Right lung (tissue), 5 donors: ENCODE results near the gene CDAN1. TPM values are rescaled to one million over a fixed set of nuclear protein-coding genes. Genes with fewer than 3 reads are reported as not detected.

ENCODE experiments used
- polyA plus RNA-seq, 5 donors: library from polyadenylated mRNA; unstranded; fragments of 120-200 nt; gene quantifications; one replicate each; pipeline versions ENCODE4 v1.2.1 to v1.2.3, GENCODE V29; 2013; ENCODE audit warnings: inconsistent platforms in 1 of 5, low replicate concordance in 1 of 5; ENCODE audit not compliant: insufficient read length in 5 of 5, insufficient read depth in 1 of 5

CDAN1 gene
- polyA plus RNA-seq, 5 donors = 20.0 to 30.5 (median 25.4) TPM

Other genes with a start within 250 kb of the CDAN1 start
- 10 to 100 TPM; 37.3 to 53.1 (median 46.1) TPM for gene ZNF106, start 246.0 kb downstream of the CDAN1 start, polyA plus RNA-seq
- 10 to 100 TPM; 67.8 to 99.1 (median 91.9) TPM for gene SNAP23, start 241.5 kb downstream of the CDAN1 start, polyA plus RNA-seq
- 10 to 100 TPM; 19.3 to 28.7 (median 21.6) TPM for gene LRRC57, start 188.3 kb downstream of the CDAN1 start, polyA plus RNA-seq
- gene HAUS2, start 188.3 kb downstream of the CDAN1 start, polyA plus RNA-seq = 10 to 100 TPM; 19.4 to 30.5 (median 27.1) TPM
- gene STARD9, start 161.5 kb downstream of the CDAN1 start, polyA plus RNA-seq = 10 to 100 TPM; 13.2 to 22.1 (median 16.9) TPM
- gene TTBK2, start 183.7 kb upstream of the CDAN1 start, polyA plus RNA-seq = 10 to 100 TPM in 4 of 5 donors, 1 to 10 TPM in 1; 9.8 to 15.3 (median 12.7) TPM